HL-60/S4 treated with retinoic acid at 250 ng/mL for 4 days and 3 days (cell line): ENCODE data around the gene RBFA.
"Not testable (repeated sequence)": the region's sequence is repeated elsewhere in the genome, so short reads cannot be mapped to it uniquely, and the experiment has no call there.

Source experiments
- in situ Hi-C: fragments of 300-500 bp; cut with MboI; formaldehyde crosslinking; loops from 2 replicates; pipeline ENCODE4 v1.7.0; 2022; ENCODE audit warnings: low sequenced_read_pairs

The RBFA gene

GRCh38 chr18:80034068-80034851 is at the start of gene RBFA:
RBFA (plus strand) TSS chr18:80034434; CDS start chr18:80034496, 62 bp downstream.
- in situ Hi-C loops, result no loop called here

- in situ Hi-C loops, result no loop called here
Observed at GRCh38 chr18:79985172-79985571, 49.1 kb upstream of the RBFA start.

GRCh38 chr18:79986726-79987125 is 47.5 kb upstream of the RBFA start:
- in situ Hi-C loops, result no loop called here

GRCh38 chr18:79987566-79987965 is 46.7 kb upstream of the RBFA start:
- in situ Hi-C loops, result no loop called here

- in situ Hi-C loops, result no loop called here
Observed at GRCh38 chr18:79988071-79988450, 46.2 kb upstream of the RBFA start.

- in situ Hi-C loops, result no loop called here
Observed at GRCh38 chr18:79988451-79989194, 45.6 kb upstream of the RBFA start, which contains the start of gene TXNL4A. TXNL4A (minus strand) TSS chr18:79988563; CDS start chr18:79988392, 171 bp downstream.

GRCh38 chr18:79989195-79989497 is 45.1 kb upstream of the RBFA start:
- in situ Hi-C loops, result no loop called here

GRCh38 chr18:79991494-79991893 is 42.7 kb upstream of the RBFA start:
- in situ Hi-C loops, result no loop called here

GRCh38 chr18:79999701-80000100 is 34.5 kb upstream of the RBFA start:
- in situ Hi-C loops, result not testable (repeated sequence)

GRCh38 chr18:80000877-80001276 is 33.4 kb upstream of the RBFA start:
- in situ Hi-C loops, result no loop called here

- in situ Hi-C loops, result no loop called here
Observed at GRCh38 chr18:80002468-80002867, 31.8 kb upstream of the RBFA start.

GRCh38 chr18:80004600-80005342 is 29.5 kb upstream of the RBFA start:
- in situ Hi-C loops, result no loop called here

- in situ Hi-C loops, result no loop called here
Observed at GRCh38 chr18:80006724-80007123, 27.5 kb upstream of the RBFA start.

GRCh38 chr18:80009661-80010550 is 24.3 kb upstream of the RBFA start:
- in situ Hi-C loops, result no loop called here

GRCh38 chr18:80010551-80010906 is 23.7 kb upstream of the RBFA start:
- in situ Hi-C loops, result no loop called here

GRCh38 chr18:80011496-80012137 is 22.6 kb upstream of the RBFA start:
- in situ Hi-C loops, result not testable (repeated sequence)

GRCh38 chr18:80012714-80013113 is 21.5 kb upstream of the RBFA start:
- in situ Hi-C loops, result no loop called here

GRCh38 chr18:80022613-80023012 is 11.6 kb upstream of the RBFA start:
- in situ Hi-C loops, result no loop called here

GRCh38 chr18:80023173-80023572 is 11.1 kb upstream of the RBFA start:
- in situ Hi-C loops, result no loop called here

GRCh38 chr18:80026363-80026762 is 7.9 kb upstream of the RBFA start:
- in situ Hi-C loops, result no loop called here
